ENCODE data around the gene PLK5. TPM values are rescaled to one million over a fixed set of nuclear protein-coding genes. Genes with fewer than 3 reads are reported as not detected.
"Not testable (repeated sequence)": the region's sequence is repeated elsewhere in the genome, so short reads cannot be mapped to it uniquely, and the experiment has no call there.

The PLK5 gene
- total and polyA plus RNA-seq, 2 donors (not counting 1 experiment from before 2014, with no cell fraction given): not detected

GRCh38 chr19:1518471-1518870, 5.4 kb upstream of the PLK5 start:
- intact Hi-C loops (cut with micrococcal nuclease): no loop called here
- ATAC-seq (ENCODE audit: low read depth) (no peak), DNase-seq (no peak)
- H3K27me3 ChIP-seq (replicated peaks in 1 of 4; ENCODE audit: control extremely low read depth in 1 of 4, control insufficient read depth in 3 of 4, insufficient read depth in 4 of 4, low read length in 3 of 4): peaks cover 0 to 37% (median 13%) of the 10 kb centered on the region in 4 experiments
- H3K9me3 Mint-ChIP-seq (ENCODE audit: insufficient read depth): no peaks in the 10 kb centered on the region
- H3K4me2 ChIP-seq (replicated peaks; ENCODE audit: low read depth, low read length, poor library complexity, severe bottlenecking): no peak overlapping the region
- no peak overlapping the region for H3K9ac ChIP-seq (ENCODE audit: low read length)
- TF ChIP-seq EZH2 (IDR thresholded peaks at IDR 0.05; ENCODE audit: borderline replicate concordance, insufficient read depth, low read depth, low read length, poor library complexity, severe bottlenecking) (no peak), CTCF (IDR thresholded peaks at IDR 0.05) (no peak)
- ChIA-PET CTCF (interaction anchor here (0.6 kb wide), 1 partner anchor 54 kb away, joined by 4 read pairs; no protein-coding TSS in a partner anchor), POLR2A (no interaction called here)
- H3K4me1 Mint-ChIP-seq: no peaks in the 10 kb centered on the region
- H3K27me3 Mint-ChIP-seq: peaks cover 28% of the 10 kb centered on the region
- no peak overlapping the region for H3K4me3 Mint-ChIP-seq
- WGBS (ENCODE audit: insufficient coverage): 87% methylated on average over 3 of the region's 4 CpGs
- H3K27ac ChIP-seq (ENCODE audit: low read length in 2 of 2): no peak overlapping the region
- no peak overlapping the region for H3K27ac Mint-ChIP-seq
- no peaks in the 10 kb centered on the region for H4K20me1 ChIP-seq (ENCODE audit: control insufficient read depth, insufficient read depth, low read length, poor library complexity, severe bottlenecking)
- no peak overlapping the region for H2AFZ ChIP-seq (ENCODE audit: insufficient read depth, low read depth, low read length, poor library complexity, severe bottlenecking)
- peaks cover 0 to 23% (median 0%) of the 10 kb centered on the region in 3 donors for H3K9me3 ChIP-seq (ENCODE audit: control extremely low read depth in 1 of 3, control insufficient read depth in 2 of 3, insufficient read depth in 1 of 3, low read length in 2 of 3)
- no peaks in the 10 kb centered on the region for H3K79me2 ChIP-seq (ENCODE audit: control insufficient read depth, insufficient read depth, low read length)
- H3K4me3 ChIP-seq (ENCODE audit: control extremely low read depth in 1 of 5, extremely low read depth in 1 of 5, insufficient read depth in 1 of 5, low read depth in 2 of 5, low read length in 4 of 5): no peak overlapping the region
- H3K4me1 ChIP-seq (ENCODE audit: control insufficient read depth in 2 of 2, insufficient read depth in 2 of 2, low read length in 2 of 2): peaks cover 3 to 7% of the 10 kb centered on the region in 2 donors
- H3K36me3 ChIP-seq (replicated peaks in 1 of 2; ENCODE audit: control extremely low read depth in 1 of 2, control insufficient read depth in 1 of 2, extremely low read depth in 1 of 2, insufficient read depth in 2 of 2, low read length in 1 of 2): no peaks in the 10 kb centered on the region

- H3K4me3 Mint-ChIP-seq; ATAC-seq (ENCODE audit: low read depth); H3K4me1 ChIP-seq (ENCODE audit: control insufficient read depth in 2 of 2, insufficient read depth in 2 of 2, low read length in 2 of 2); H3K9ac ChIP-seq (ENCODE audit: low read length); H3K36me3 ChIP-seq (replicated peaks in 1 of 2; ENCODE audit: control extremely low read depth in 1 of 2, control insufficient read depth in 1 of 2, extremely low read depth in 1 of 2, insufficient read depth in 2 of 2, low read length in 1 of 2); H4K20me1 ChIP-seq (ENCODE audit: control insufficient read depth, insufficient read depth, low read length, poor library complexity, severe bottlenecking); CTCF ChIA-PET; H3K27ac Mint-ChIP-seq; H3K4me2 ChIP-seq (replicated peaks; ENCODE audit: low read depth, low read length, poor library complexity, severe bottlenecking); H3K27ac ChIP-seq (ENCODE audit: low read length in 2 of 2); H3K79me2 ChIP-seq (ENCODE audit: control insufficient read depth, insufficient read depth, low read length); DNase-seq; H2AFZ ChIP-seq (ENCODE audit: insufficient read depth, low read depth, low read length, poor library complexity, severe bottlenecking); intact Hi-C loops (cut with micrococcal nuclease); H3K4me3 ChIP-seq (ENCODE audit: control extremely low read depth in 1 of 5, extremely low read depth in 1 of 5, insufficient read depth in 1 of 5, low read depth in 2 of 5, low read length in 4 of 5); H3K9me3 Mint-ChIP-seq (ENCODE audit: insufficient read depth); H3K4me1 Mint-ChIP-seq: not testable (repeated sequence)
- H3K27me3 Mint-ChIP-seq: peaks cover 30% of the 10 kb centered on the region
- Histone ChIP-seq H3K9me3 (ENCODE audit: control extremely low read depth in 1 of 3, control insufficient read depth in 2 of 3, insufficient read depth in 1 of 3, low read length in 2 of 3) (peaks cover 0 to 21% (median 0%) of the 10 kb centered on the region in 3 donors), H3K27me3 (replicated peaks in 1 of 4; ENCODE audit: control extremely low read depth in 1 of 4, control insufficient read depth in 3 of 4, insufficient read depth in 4 of 4, low read length in 3 of 4) (peaks cover 0 to 33% (median 15%) of the 10 kb centered on the region in 4 experiments)
- 80% methylated on average over 5 of the region's 8 CpGs for WGBS (ENCODE audit: insufficient coverage)
- POLR2A ChIA-PET: interaction anchor here (0.7 kb wide), 1 partner anchor 99 kb away, joined by 7 read pairs; no protein-coding TSS in a partner anchor
Measured at GRCh38 chr19:1519802-1520201, 4.1 kb upstream of the PLK5 start.
